NCI-H774 (cell line): Measurements from ENCODE around the gene RAB14.
"Not testable (repeated sequence)": the region's sequence is repeated elsewhere in the genome, so short reads cannot be mapped to it uniquely, and the experiment has no call there.

Experiments
- DNase-seq: peaks from one replicate; lab custom pipeline; 2025; lab: John Stamatoyannopoulos, UW

Gene RAB14

DNA sequence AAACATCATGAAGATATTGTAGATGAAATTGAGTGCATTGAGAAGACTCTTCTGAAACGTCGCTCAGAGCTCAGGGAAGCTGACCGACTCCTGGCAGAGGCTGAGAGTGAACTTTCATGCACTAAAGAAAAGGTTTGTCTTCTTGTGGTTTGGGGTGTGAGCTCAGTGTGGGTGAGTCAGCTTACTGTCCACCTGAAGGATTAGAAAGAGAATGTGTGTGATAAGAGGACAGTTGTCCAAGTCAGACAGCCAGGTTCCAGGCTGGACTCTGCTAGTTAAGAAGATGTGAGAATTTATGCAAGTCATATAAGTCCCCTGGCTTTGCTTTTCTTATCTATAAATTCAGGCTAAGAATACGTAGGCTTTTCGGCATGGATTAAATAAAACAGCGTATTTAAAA is 46.9 kb downstream of the RAB14 start:
- no peak for DNase-seq

DNA sequence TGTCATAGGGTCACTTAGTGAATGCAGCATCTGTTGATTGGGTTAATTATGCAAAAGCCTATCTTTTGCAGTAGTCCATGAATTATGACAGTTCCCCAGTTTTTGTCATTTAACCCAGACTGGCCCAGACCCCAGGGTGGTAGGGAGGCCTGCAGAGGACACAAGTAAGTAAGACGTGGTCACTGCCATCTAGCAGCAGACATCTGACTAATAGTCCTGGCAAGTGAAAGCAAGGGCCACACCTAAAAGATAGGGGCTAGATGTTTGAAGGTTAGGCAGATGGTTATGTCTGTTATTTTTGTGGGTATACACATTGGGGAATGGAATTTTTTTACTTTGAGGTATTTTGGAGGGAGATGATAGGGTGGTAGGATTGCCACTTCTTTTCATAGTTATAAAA is 48.0 kb downstream of the RAB14 start:
- no peak for DNase-seq

DNA sequence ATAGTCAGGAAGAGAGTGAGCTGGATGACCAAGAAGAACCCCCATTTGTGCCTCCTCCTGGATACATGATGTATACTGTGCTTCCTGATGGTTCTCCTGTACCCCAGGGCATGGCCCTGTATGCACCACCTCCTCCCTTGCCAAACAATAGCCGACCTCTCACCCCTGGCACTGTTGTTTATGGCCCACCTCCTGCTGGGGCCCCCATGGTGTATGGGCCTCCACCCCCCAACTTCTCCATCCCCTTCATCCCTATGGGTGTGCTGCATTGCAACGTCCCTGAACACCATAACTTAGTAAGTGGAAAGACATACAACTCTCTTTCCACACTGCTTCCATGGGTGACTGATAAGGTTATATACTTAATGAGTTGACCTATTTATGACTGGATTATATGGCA is 51.5 kb downstream of the RAB14 start:
- no peak for DNase-seq

GRCh38 chr9:121144482-121144881 is 57.2 kb downstream of the RAB14 start:
- no peak for DNase-seq

DNA sequence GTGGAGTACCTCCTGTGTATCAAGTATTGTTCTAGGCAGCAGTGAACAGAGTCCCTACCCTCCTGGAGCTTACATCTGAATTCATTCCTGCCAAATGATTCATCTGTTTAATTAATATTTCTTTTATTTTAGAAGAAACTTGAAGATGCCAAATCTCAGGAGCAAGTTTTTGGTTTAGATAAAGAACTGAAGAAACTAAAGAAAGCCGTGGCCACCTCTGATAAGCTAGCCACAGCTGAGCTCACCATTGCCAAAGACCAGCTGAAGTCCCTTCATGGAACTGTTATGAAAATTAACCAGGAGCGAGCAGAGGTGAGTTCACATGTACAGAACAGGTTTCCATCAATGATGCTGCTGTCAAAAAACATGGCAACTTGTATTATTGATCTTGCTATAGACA is 57.9 kb downstream of the RAB14 start:
- DNase-seq = no peak

DNA sequence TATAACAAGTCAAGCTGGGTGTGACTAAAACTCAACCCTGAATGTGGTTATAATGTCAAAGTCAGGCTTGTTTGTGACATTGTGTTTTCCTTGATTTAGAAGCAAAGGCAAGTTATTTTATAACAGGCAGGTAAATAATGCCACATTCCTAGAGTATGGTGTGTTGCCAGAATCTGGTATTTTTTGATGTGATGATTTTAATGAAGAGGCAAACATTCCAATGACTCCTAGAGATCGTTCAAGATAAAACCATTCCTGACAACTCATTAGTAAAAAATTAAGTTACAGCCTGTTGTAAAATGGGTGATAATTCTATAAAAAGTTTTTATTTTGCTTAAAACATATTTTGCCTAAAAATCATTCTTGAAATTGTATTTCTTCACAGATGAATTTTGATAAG is 60.0 kb downstream of the RAB14 start:
- DNase-seq = no peak

DNA sequence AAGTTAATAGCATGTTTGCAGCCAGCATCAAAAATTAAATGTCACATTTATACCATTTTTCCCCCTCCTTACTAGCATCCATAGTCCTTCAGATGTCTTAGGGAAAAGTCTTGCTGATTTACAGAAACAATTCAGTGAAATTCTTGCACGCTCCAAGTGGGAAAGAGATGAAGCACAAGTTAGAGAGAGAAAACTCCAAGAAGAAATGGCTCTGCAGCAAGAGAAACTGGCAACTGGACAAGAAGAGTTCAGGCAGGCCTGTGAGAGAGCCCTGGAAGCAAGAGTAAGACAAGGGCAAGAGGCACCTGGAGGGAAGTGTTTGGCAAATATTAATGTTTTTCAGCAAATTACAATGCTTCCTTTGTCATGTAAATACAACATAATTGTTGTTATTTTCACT is 60.4 kb downstream of the RAB14 start:
- no peak for DNase-seq

DNA sequence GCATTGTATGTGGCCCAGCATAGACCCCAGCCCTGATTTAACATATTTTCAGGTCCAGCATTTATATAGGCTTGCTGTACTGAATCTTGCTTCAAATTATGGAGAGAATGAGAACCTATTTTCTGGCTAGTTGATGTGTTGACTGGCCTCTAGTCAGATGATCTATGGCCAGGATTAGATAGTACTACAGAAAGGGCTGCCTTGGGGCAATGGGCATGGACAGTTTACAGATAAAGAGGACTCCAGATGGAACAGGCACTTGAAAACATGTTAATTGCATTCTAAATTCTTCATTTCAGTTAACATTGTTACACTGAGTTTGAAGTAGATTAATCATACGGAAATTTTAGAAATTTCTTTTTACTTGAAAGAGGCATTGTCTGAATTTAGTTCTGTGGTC is 61.5 kb downstream of the RAB14 start:
- no peak for DNase-seq

GRCh38 chr9:121138973-121139372 is 62.7 kb downstream of the RAB14 start:
- no peak for DNase-seq

DNA sequence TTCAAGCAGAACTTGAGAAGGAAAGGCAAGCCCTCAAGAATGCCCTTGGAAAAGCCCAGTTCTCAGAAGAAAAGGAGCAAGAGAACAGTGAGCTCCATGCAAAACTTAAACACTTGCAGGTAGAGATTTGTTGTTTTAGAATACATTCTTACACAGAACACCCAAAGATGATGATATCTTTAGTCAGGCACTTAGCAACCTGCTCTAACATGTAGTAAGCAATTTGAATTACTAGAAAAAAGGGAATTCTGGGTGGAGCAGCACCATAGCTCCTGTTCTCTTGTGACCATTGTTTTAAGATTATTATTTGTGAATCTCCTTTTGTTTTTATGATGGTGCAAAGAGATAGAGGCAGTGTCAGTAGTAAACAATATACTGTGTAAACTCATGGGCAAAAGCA is 63.1 kb downstream of the RAB14 start:
- DNase-seq = no peak

DNA sequence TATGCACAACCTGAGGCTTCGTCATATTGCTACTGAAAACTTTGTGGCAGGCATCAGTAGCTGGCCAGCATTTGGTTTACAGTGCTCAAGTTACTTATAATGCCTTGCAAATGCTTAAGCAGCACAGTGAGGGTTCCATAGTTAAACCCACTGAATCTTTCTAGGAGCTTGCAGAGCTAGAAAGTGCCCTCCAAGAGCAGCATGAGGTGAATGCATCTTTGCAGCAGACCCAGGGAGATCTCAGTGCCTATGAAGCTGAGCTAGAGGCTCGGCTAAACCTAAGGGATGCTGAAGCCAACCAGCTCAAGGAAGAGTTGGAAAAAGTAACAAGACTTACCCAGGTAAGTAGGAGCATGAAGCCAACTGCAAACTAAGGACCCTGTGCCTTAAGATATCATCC is 66.0 kb downstream of the RAB14 start:
- DNase-seq = no peak

DNA sequence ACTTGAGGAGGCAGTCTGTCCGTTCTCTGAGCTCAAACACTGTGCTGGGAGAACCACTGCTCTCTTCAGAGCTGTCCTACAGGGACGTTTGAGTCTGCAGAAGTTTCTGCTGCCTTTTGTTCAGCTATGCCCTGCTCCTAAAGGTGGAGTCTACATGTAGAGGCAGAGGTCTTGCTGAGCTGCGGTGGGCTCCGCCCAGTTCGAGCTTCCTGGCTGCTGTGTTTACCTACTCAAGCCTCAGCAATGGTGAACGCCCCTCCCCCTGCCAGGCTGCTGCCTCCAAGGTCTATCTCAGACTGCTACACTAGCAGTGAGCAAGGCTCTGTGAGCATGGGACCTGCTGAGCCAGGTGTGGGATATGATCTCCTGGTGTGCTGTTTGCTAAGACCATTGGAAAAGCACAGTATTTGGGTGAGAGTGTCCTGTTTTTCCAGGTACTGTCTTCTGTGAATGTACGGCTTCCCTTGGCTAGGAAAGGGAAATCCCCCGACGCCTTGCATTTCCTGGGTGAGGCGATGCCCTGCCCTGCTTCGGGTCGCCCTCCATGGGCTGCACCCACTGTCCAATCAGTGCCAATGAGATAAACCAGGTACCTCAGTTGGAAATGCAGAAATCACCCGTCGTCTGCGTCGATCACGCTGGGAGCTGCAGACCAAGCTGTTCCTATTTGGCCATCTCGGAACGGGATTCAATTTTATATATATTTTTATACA is 68.4 kb downstream of the RAB14 start:
- no peak for DNase-seq

GRCh38 chr9:121129384-121129783 is 72.3 kb downstream of the RAB14 start:
- not testable (repeated sequence) for DNase-seq
